ENCODE results near the gene MED12L. TPM values are rescaled to one million over a fixed set of nuclear protein-coding genes. Genes with fewer than 3 reads are reported as not detected.
"Not testable (repeated sequence)": the region's sequence is repeated elsewhere in the genome, so short reads cannot be mapped to it uniquely, and the experiment has no call there.

MED12L gene
- total and polyA plus RNA-seq, 7 donors: 0.01 to 2.6 (median 0.17) TPM

DNA sequence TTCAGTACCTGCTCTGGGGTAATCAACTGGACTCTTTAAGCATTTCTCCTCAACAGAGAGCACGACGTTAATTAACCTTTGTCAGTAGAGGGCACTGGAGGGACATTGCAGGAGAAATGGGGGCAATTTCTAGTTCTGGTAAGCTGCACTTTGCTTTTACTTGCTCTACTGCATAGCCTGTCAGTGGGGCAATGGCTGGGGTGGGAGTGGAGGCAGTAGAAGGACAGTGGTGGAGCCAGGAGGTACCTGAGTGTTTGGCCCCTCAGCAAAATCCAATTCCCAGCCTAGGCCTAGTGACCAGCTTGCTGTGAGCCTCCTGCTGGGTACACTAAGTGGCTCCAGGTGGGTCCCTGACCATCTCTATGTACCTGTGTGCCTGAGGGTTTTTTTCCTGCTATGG, 18.3 kb upstream of the MED12L start:
- no peaks in the 10 kb centered on the region for H3K36me3 ChIP-seq (ENCODE audit: insufficient read depth in 1 of 2, low read depth in 1 of 2)
- no peaks in the 10 kb centered on the region for H3K4me1 ChIP-seq
- no peak overlapping the region for H3K27ac ChIP-seq
- intact Hi-C loops (cut with DNase I): no loop called here
- no peaks in the 10 kb centered on the region for H3K27me3 ChIP-seq (ENCODE audit: insufficient read depth in 3 of 3, low read length in 2 of 3)
- TF ChIP-seq, protein P1, sequence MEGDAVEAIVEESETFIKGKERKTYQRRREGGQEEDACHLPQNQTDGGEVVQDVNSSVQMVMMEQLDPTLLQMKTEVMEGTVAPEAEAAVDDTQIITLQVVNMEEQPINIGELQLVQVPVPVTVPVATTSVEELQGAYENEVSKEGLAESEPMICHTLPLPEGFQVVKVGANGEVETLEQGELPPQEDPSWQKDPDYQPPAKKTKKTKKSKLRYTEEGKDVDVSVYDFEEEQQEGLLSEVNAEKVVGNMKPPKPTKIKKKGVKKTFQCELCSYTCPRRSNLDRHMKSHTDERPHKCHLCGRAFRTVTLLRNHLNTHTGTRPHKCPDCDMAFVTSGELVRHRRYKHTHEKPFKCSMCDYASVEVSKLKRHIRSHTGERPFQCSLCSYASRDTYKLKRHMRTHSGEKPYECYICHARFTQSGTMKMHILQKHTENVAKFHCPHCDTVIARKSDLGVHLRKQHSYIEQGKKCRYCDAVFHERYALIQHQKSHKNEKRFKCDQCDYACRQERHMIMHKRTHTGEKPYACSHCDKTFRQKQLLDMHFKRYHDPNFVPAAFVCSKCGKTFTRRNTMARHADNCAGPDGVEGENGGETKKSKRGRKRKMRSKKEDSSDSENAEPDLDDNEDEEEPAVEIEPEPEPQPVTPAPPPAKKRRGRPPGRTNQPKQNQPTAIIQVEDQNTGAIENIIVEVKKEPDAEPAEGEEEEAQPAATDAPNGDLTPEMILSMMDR (IDR thresholded peaks at IDR 0.05): no peak
- H3K4me3 ChIP-seq: no peak overlapping the region
- WGBS, 3 donors: 54 to 66% (median 57%) methylated on average over 2 of the region's 2 CpGs
- DNase-seq (no peak), ATAC-seq (no peak)
- no peaks in the 10 kb centered on the region for H3K9me3 ChIP-seq

DNA sequence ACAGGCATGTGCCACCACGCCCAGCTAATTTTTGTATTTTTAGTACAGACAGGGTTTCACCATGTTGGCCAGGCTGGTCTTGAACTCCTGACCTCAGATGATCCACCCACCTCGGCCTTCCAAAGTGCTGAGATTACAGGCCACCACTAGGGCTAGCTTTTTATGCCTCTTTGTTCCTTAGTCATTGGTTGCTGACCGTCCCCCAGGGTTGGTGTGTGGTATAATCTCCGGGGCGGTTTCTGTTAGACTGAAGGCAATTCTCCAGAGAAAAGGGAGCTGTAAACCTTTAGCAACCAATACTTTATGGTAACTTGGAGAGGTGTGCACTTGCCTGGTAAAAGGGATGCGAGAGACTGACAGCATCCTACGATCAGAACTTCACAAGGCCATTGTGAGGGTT, 12.6 kb upstream of the MED12L start:
- DNase-seq; H3K27me3 ChIP-seq (ENCODE audit: insufficient read depth in 3 of 3, low read length in 2 of 3); H3K36me3 ChIP-seq (ENCODE audit: insufficient read depth in 1 of 2, low read depth in 1 of 2); ATAC-seq; H3K4me3 ChIP-seq; intact Hi-C loops (cut with DNase I); H3K9me3 ChIP-seq; H3K27ac ChIP-seq; H3K4me1 ChIP-seq: not testable (repeated sequence)
- 82 to 84% (median 83%) methylated on average over 7 of the region's 7 CpGs for WGBS, 3 donors

DNA sequence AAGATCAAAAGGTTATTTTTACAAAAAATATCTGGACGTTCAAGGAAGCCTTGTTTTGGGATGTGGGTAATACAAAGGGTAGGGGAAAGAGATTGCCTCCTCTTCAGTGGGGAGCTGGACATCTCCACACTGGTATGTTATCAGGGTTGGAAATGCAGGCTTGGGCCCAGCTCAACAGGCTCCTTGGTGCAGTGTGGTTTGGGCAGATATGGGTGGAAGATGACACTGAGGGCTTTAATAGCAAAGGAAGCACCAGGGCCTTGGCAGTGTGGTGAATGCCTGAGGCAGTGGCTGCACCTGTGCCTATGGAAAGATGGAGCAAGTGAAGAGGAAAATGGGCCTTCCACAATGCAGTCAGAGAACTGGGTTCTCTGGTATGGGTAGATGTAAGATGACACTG, 11.2 kb upstream of the MED12L start:
- Histone ChIP-seq H3K4me1 (no peaks in the 10 kb centered on the region), H3K9me3 (no peaks in the 10 kb centered on the region), H3K36me3 (ENCODE audit: insufficient read depth in 1 of 2, low read depth in 1 of 2) (no peaks in the 10 kb centered on the region), H3K27me3 (ENCODE audit: insufficient read depth in 3 of 3, low read length in 2 of 3) (peaks cover 0 to 5% (median 3%) of the 10 kb centered on the region in 3 donors), H3K4me3 (no peak overlapping the region), H3K27ac (no peak overlapping the region)
- 56 to 69% (median 60%) methylated on average over 1 of the region's 1 CpG for WGBS, 3 donors
- DNase-seq (no peak), ATAC-seq (no peak)
- intact Hi-C loops (cut with DNase I): no loop called here
- TF ChIP-seq, protein P1 (IDR thresholded peaks at IDR 0.05): no peak

DNA sequence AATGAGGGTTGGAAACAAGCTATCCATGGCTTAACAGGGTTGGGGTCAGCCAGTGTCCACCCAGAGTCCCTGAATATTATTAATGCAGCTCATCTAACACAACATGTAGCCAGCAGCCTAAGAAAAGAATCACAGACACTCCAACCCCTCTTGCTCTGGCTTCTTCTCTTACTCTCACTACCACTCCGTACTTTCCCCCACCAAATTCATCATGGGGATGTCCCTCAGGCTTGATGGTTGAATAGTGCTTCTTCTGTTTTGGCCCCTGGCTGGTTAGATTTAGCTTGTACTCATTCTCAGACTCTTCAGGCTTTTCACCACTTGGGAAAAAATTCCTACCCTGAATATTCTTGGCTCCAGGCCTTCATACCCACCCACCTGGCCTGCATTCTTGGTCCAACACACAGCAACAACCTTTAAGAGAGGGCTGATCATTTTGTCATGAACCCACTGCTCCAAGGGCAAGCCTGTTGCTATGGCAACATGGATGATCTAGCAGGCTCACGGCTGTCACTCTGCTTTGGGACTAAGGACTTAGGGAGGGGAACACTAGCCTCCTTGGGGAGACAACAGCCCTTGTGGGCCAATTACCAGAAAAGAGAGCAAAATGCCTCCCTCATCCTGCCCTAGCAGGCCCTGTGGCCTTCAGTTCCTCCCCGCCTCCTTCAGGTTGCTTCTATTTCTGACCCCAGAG, 9.4 kb upstream of the MED12L start:
- no peaks in the 10 kb centered on the region for H3K4me1 ChIP-seq
- H3K36me3 ChIP-seq (ENCODE audit: insufficient read depth in 1 of 2, low read depth in 1 of 2): no peaks in the 10 kb centered on the region
- H3K4me3 ChIP-seq: no peak overlapping the region
- no peaks in the 10 kb centered on the region for H3K9me3 ChIP-seq
- no peak overlapping the region for H3K27ac ChIP-seq
- DNase-seq (no peak), ATAC-seq (no peak)
- TF ChIP-seq, protein P1 (IDR thresholded peaks at IDR 0.05): no peak
- H3K27me3 ChIP-seq (ENCODE audit: insufficient read depth in 3 of 3, low read length in 2 of 3): peaks cover 0 to 16% (median 3%) of the 10 kb centered on the region in 3 donors
- intact Hi-C loops (cut with DNase I): no loop called here
- 75 to 83% (median 75%) methylated on average over 3 of the region's 3 CpGs for WGBS, 3 donors

DNA sequence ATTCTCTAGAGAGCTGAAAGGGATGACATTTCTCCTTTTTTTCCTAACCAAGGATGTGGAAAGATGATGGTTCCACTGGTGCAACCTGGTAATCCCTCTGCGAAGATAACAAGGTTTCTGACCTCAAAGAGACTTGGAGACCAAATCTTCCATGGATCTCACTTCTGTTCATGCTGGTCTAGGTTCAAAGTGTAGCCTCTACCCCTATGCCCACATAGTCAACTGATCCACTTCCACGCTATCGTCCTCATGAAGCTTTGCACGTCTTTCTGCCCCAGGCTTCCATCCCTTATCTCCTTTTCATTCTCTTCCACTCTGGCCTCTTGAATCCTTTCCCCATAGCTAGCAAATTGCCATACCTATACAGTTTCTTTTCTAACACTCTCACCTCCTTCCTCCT, 8.8 kb upstream of the MED12L start:
- DNase-seq: no peak
- Histone ChIP-seq H3K27me3 (ENCODE audit: insufficient read depth in 3 of 3, low read length in 2 of 3) (peaks cover 0 to 16% (median 3%) of the 10 kb centered on the region in 3 donors), H3K36me3 (ENCODE audit: insufficient read depth in 1 of 2, low read depth in 1 of 2) (no peaks in the 10 kb centered on the region), H3K9me3 (no peaks in the 10 kb centered on the region), H3K4me1 (no peaks in the 10 kb centered on the region), H3K4me3 (no peak overlapping the region), H3K27ac (no peak overlapping the region)
- WGBS, 3 donors: 89 to 92% (median 91%) methylated on average over 4 of the region's 4 CpGs
- TF ChIP-seq, protein P1 (IDR thresholded peaks at IDR 0.05): no peak
- intact Hi-C loops (cut with DNase I): no loop called here
- no peak for ATAC-seq

DNA sequence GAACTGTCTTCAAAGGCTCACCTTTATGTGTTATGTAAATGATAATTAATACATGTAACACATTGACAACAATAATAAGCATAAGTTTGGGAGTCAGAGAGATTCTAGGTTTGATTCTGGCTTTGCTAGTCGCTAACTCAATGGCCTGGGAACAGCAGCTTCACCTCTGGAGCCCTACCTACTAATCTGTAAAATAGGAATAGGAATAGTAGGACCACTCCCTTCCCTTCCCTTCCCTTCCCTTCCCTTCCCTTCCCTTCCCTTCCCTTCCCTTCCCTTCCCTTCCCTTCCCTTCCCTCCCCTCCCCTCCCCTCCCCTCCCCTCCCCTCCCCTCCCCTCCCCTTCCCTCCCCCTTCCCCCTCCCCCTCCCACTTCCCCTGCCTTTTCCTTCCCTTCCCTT, 4.4 kb upstream of the MED12L start:
- H3K4me3 ChIP-seq; DNase-seq; H3K36me3 ChIP-seq (ENCODE audit: insufficient read depth in 1 of 2, low read depth in 1 of 2); H3K9me3 ChIP-seq; ATAC-seq; H3K4me1 ChIP-seq; H3K27ac ChIP-seq; intact Hi-C loops (cut with DNase I): not testable (repeated sequence)
- WGBS, 3 donors: 81 to 95% (median 87%) methylated on average over 1 of the region's 1 CpG
- H3K27me3 ChIP-seq (ENCODE audit: insufficient read depth in 3 of 3, low read length in 2 of 3): peaks cover 0 to 50% (median 2%) of the 10 kb centered on the region in 3 donors
